Ovary (tissue), 3 donors: ENCODE measurements around the gene CDHR2.

Experiments used
- POLR2A ChIP-seq: fragments of 450-650 bp; IDR thresholded peaks from one replicate; pipeline ENCODE4 v1.6.1; 2017; ENCODE audit warnings: antibody characterized with exemption, mild to moderate bottlenecking, moderate library complexity
- TF ChIP-seq, protein P1 (sequence below), 3 donors: fragments of 450-650 bp in 2 of 3; fragments of 200-600 bp in 1 of 3; IDR thresholded peaks; one replicate each; pipeline versions ENCODE4 v1.5.1 to v1.8.0; 2016 to 2022; ENCODE audit warnings: antibody characterized with exemption in 3 of 3, mild to moderate bottlenecking in 1 of 3
- donor health status: DM: no; HTN: no; CAD: no.

DNA sequence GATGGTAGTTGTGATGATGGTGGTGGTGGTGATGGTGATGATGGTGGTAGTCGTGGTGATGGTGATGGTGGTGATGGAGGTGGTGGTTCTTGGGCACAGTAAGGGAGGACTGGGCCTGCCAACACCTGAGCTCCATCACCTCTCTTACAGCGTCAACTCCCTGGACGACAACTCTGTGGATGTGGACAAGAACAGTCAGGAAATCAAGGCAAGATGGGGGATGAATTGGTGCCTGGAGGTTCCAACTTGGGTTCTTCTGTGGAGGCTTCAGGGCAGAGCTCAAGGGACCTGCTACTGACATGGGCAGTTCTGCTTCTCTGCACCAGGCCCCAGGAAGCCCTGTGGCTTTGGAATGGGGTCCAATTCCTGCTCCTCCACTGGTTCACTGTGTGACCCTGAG, 43.4 kb downstream of the CDHR2 start:
- no peak for TF ChIP-seq POLR2A
- TF ChIP-seq, protein P1, sequence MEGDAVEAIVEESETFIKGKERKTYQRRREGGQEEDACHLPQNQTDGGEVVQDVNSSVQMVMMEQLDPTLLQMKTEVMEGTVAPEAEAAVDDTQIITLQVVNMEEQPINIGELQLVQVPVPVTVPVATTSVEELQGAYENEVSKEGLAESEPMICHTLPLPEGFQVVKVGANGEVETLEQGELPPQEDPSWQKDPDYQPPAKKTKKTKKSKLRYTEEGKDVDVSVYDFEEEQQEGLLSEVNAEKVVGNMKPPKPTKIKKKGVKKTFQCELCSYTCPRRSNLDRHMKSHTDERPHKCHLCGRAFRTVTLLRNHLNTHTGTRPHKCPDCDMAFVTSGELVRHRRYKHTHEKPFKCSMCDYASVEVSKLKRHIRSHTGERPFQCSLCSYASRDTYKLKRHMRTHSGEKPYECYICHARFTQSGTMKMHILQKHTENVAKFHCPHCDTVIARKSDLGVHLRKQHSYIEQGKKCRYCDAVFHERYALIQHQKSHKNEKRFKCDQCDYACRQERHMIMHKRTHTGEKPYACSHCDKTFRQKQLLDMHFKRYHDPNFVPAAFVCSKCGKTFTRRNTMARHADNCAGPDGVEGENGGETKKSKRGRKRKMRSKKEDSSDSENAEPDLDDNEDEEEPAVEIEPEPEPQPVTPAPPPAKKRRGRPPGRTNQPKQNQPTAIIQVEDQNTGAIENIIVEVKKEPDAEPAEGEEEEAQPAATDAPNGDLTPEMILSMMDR (IDR thresholded peaks at IDR 0.05), result no peak
